ENCODE measurements around the gene NEDD4L.
"Not testable (repeated sequence)": the region's sequence is repeated elsewhere in the genome, so short reads cannot be mapped to it uniquely, and the experiment has no call there.

Gene NEDD4L

GRCh38 chr18:58247363-58247834, 203.4 kb downstream of the NEDD4L start:
- no peak for DNase-seq

GRCh38 chr18:58249712-58250111, 205.7 kb downstream of the NEDD4L start:
- DNase-seq, result no peak

GRCh38 chr18:58251416-58251815, 207.4 kb downstream of the NEDD4L start:
- DNase-seq, result no peak

- no peak for DNase-seq
These were observed 208.1 kb downstream of the NEDD4L start for GRCh38 chr18:58252166-58252565.

GRCh38 chr18:58253318-58253717, 209.3 kb downstream of the NEDD4L start:
- no peak for DNase-seq

GRCh38 chr18:58253871-58254270, 209.8 kb downstream of the NEDD4L start:
- DNase-seq, result no peak

- no peak for DNase-seq
These were observed 211.0 kb downstream of the NEDD4L start for GRCh38 chr18:58254873-58255511.

- DNase-seq, result no peak
These were observed 211.8 kb downstream of the NEDD4L start for GRCh38 chr18:58255701-58256311.

- DNase-seq, result no peak
These were observed 212.5 kb downstream of the NEDD4L start for GRCh38 chr18:58256316-58257080.

GRCh38 chr18:58257461-58257860, 213.4 kb downstream of the NEDD4L start:
- DNase-seq, result no peak

- no peak for DNase-seq
These were observed 214.8 kb downstream of the NEDD4L start for GRCh38 chr18:58258692-58259342.

GRCh38 chr18:58263055-58263957, 219.3 kb downstream of the NEDD4L start:
- no peak for DNase-seq

GRCh38 chr18:58264075-58264474, 220.0 kb downstream of the NEDD4L start:
- DNase-seq, result no peak

GRCh38 chr18:58264840-58265239, 220.8 kb downstream of the NEDD4L start:
- no peak for DNase-seq

GRCh38 chr18:58265489-58265888, 221.5 kb downstream of the NEDD4L start:
- not testable (repeated sequence) for DNase-seq

GRCh38 chr18:58266291-58266690, 222.3 kb downstream of the NEDD4L start:
- no peak for DNase-seq

GRCh38 chr18:58267493-58267892, 223.5 kb downstream of the NEDD4L start:
- no peak for DNase-seq

GRCh38 chr18:58268849-58269248, 224.8 kb downstream of the NEDD4L start:
- DNase-seq, result no peak

- no peak for DNase-seq
These were observed 225.9 kb downstream of the NEDD4L start for GRCh38 chr18:58269931-58270330.

GRCh38 chr18:58270396-58270795, 226.4 kb downstream of the NEDD4L start:
- DNase-seq, result no peak

- DNase-seq, result no peak
These were observed 227.7 kb downstream of the NEDD4L start for GRCh38 chr18:58271770-58272169.

GRCh38 chr18:58272209-58272608, 228.2 kb downstream of the NEDD4L start:
- DNase-seq, result no peak

Measured in CD4-positive, alpha-beta T cell treated with Interleukin-4 for 4 hours (primary cell).